Measurements from ENCODE around the gene SH3PXD2A. TPM values are rescaled to one million over a fixed set of nuclear protein-coding genes. Genes with fewer than 3 reads are reported as not detected.

The SH3PXD2A gene
- total and polyA plus RNA-seq, 9 of the 15 experiments (the other 6 are each of a cell fraction or from before 2014, with no cell fraction given), result 0.41 to 9.3 (median 2.5) TPM

- Histone ChIP-seq H4K20me1 (replicated peaks; ENCODE audit: control insufficient read depth, insufficient read depth, low read length) (no peaks in the 10 kb centered on the region), H3K4me2 (ENCODE audit: insufficient read depth, low read length) (no peak overlapping the region), H3K36me3 (ENCODE audit: control insufficient read depth, insufficient read depth, low read length) (no peaks in the 10 kb centered on the region), H3K27me3 (ENCODE audit: control insufficient read depth in 2 of 2, insufficient read depth in 2 of 2, low read length in 2 of 2) (peaks cover 13 to 51% of the 10 kb centered on the region in 2 experiments; a peak in 4 of 5 replicates), H3K9me1 (ENCODE audit: control insufficient read depth, insufficient read depth, low read length) (no peaks in the 10 kb centered on the region), H3K9me3 (replicated peaks; ENCODE audit: control insufficient read depth, insufficient read depth, low read depth, low read length) (no peaks in the 10 kb centered on the region), H3K4me3 (no peak overlapping the region), H2AFZ (ENCODE audit: low read depth, low read length) (no peak overlapping the region), H3K27ac (ENCODE audit: extremely low read depth, low read depth, low read length) (no peak overlapping the region), H3K4me1 (replicated peaks in 1 of 2; ENCODE audit: control insufficient read depth in 2 of 2, insufficient read depth in 2 of 2, low read length in 2 of 2) (no peaks in the 10 kb centered on the region), H3K79me2 (ENCODE audit: control insufficient read depth, insufficient read depth, low read length) (no peaks in the 10 kb centered on the region), H3K9ac (ENCODE audit: insufficient read depth in 1 of 2, low read depth in 2 of 2, low read length in 2 of 2) (no peak overlapping the region)
- in situ Hi-C loops (cut with MboI) (no loop called here), intact Hi-C loops (cut with micrococcal nuclease) (no loop called here)
- POLR2A ChIA-PET, result interaction anchor here (0.6 kb wide), 1 partner anchor 19 kb away, joined by 3 read pairs; no protein-coding TSS in a partner anchor
- WGBS (ENCODE audit: insufficient coverage, low coverage, missing lambda C conversion rate), result 0% methylated on average over 5 of the region's 7 CpGs
- CTCF ChIA-PET (ENCODE audit: low intra/inter-chr PET ratio), result no interaction called here
- no peak for TF ChIP-seq POLR2B (IDR thresholded peaks at IDR 0.05; ENCODE audit: low read depth, partially characterized antibody)
- ATAC-seq (no peak), DNase-seq (ENCODE audit: extremely low read depth in 1 of 4, low spot score in 3 of 4) (no peak), FAIRE-seq (no peak)
- no TSS peak for BruUV-seq (replicated peaks)
Observed at GRCh38 chr10:103842605-103843004, 12.8 kb downstream of the SH3PXD2A start.

GRCh38 chr10:103841519-103841918 is 13.9 kb downstream of the SH3PXD2A start:
- Histone ChIP-seq H3K79me2 (ENCODE audit: control insufficient read depth, insufficient read depth, low read length) (no peaks in the 10 kb centered on the region), H2AFZ (ENCODE audit: low read depth, low read length) (no peak overlapping the region), H3K4me2 (ENCODE audit: insufficient read depth, low read length) (no peak overlapping the region), H3K4me3 (no peak overlapping the region), H3K36me3 (ENCODE audit: control insufficient read depth, insufficient read depth, low read length) (no peaks in the 10 kb centered on the region), H3K9ac (ENCODE audit: insufficient read depth in 1 of 2, low read depth in 2 of 2, low read length in 2 of 2) (no peak overlapping the region), H3K9me3 (replicated peaks; ENCODE audit: control insufficient read depth, insufficient read depth, low read depth, low read length) (no peaks in the 10 kb centered on the region), H3K27ac (ENCODE audit: extremely low read depth, low read depth, low read length) (no peak overlapping the region), H3K27me3 (ENCODE audit: control insufficient read depth in 2 of 2, insufficient read depth in 2 of 2, low read length in 2 of 2) (peaks cover 13 to 56% of the 10 kb centered on the region in 2 experiments; a peak in 4 of 5 replicates), H4K20me1 (replicated peaks; ENCODE audit: control insufficient read depth, insufficient read depth, low read length) (no peaks in the 10 kb centered on the region), H3K4me1 (replicated peaks in 1 of 2; ENCODE audit: control insufficient read depth in 2 of 2, insufficient read depth in 2 of 2, low read length in 2 of 2) (no peaks in the 10 kb centered on the region), H3K9me1 (ENCODE audit: control insufficient read depth, insufficient read depth, low read length) (no peaks in the 10 kb centered on the region)
- CTCF ChIA-PET (ENCODE audit: low intra/inter-chr PET ratio), result no interaction called here
- intact Hi-C loops (cut with micrococcal nuclease) (no loop called here), in situ Hi-C loops (cut with MboI) (no loop called here)
- FAIRE-seq (no peak), DNase-seq (ENCODE audit: extremely low read depth in 1 of 4, low spot score in 3 of 4) (no peak), ATAC-seq (no peak)
- POLR2A ChIA-PET, result no interaction called here
- no peak for TF ChIP-seq MYBL2 (IDR thresholded peaks at IDR 0.05; ENCODE audit: low read depth)
- no peak for TF ChIP-seq MYBL2 (CRISPR knock-in tag; IDR thresholded peaks at IDR 0.05; ENCODE audit: borderline replicate concordance)
- TF ChIP-seq ZNF3 (CRISPR knock-in tag; IDR thresholded peaks at IDR 0.05), result no peak
- WGBS (ENCODE audit: insufficient coverage, low coverage, missing lambda C conversion rate), result 2% methylated on average over 5 of the region's 7 CpGs
- no TSS peak for BruUV-seq (replicated peaks)

Measured in K562 (cell line).